ENCODE results near the gene FEV. TPM values are rescaled to one million over a fixed set of nuclear protein-coding genes. Genes with fewer than 3 reads are reported as not detected.

FEV gene
- polyA plus RNA-seq, 1 donor from 2014 or later: not detected

GRCh38 chr2:219018286-219018685 is 33.3 kb upstream of the FEV start:
- Histone ChIP-seq H3K36me3 (ENCODE audit: insufficient read depth, low read length) (no peaks in the 10 kb centered on the region), H3K9me3 (ENCODE audit: low read length) (no peaks in the 10 kb centered on the region), H2AFZ (ENCODE audit: low read depth, low read length) (no peak overlapping the region), H3K9me2 (ENCODE audit: insufficient read depth, low read length) (no peaks in the 10 kb centered on the region), H3K9ac (ENCODE audit: low read length) (no peak overlapping the region), H4K20me1 (ENCODE audit: insufficient read depth) (no peaks in the 10 kb centered on the region), H3K27me3 (ENCODE audit: insufficient read depth, low read depth, low read length) (peaks cover 5% of the 10 kb centered on the region), H3K4me2 (ENCODE audit: low read length) (no peak overlapping the region), H3K79me2 (replicated peaks; ENCODE audit: insufficient read depth, low read length) (no peaks in the 10 kb centered on the region), H3K27ac (ENCODE audit: low read length) (no peak overlapping the region), H3F3A (ENCODE audit: insufficient read depth, low read length, poor library complexity, severe bottlenecking) (no peaks in the 10 kb centered on the region), H3K4me3 (ENCODE audit: low read length) (no peak overlapping the region)
- TF ChIP-seq POLR2AphosphoS5 (IDR thresholded peaks at IDR 0.05) (no peak), CTCF (IDR thresholded peaks at IDR 0.05; ENCODE audit: poor library complexity, severe bottlenecking) (no peak), SMC3 (conservative IDR thresholded peaks at IDR 0.05; ENCODE audit: poor library complexity) (no peak), REST (IDR thresholded peaks at IDR 0.05; ENCODE audit: borderline replicate concordance) (no peak), EP300 (conservative IDR thresholded peaks at IDR 0.05; ENCODE audit: poor library complexity, severe bottlenecking) (no peak), TAF1 (IDR thresholded peaks at IDR 0.05; ENCODE audit: low read depth) (no peak), EZH2 (IDR thresholded peaks at IDR 0.05; ENCODE audit: borderline replicate concordance, insufficient read depth, low read length, poor library complexity, severe bottlenecking) (no peak), RAD21 (conservative IDR thresholded peaks at IDR 0.05) (no peak), MXI1 (conservative IDR thresholded peaks at IDR 0.05; ENCODE audit: poor library complexity, severe bottlenecking) (no peak)

GRCh38 chr2:219017201-219017931 is 32.4 kb upstream of the FEV start:
- no peak overlapping the region for H3K9ac ChIP-seq (ENCODE audit: low read length)
- H2AFZ ChIP-seq (ENCODE audit: low read depth, low read length): no peak overlapping the region
- TF ChIP-seq EP300 (conservative IDR thresholded peaks at IDR 0.05; ENCODE audit: poor library complexity, severe bottlenecking) (no peak), TAF1 (IDR thresholded peaks at IDR 0.05; ENCODE audit: low read depth) (no peak)
- peaks cover 6% of the 10 kb centered on the region for H3K27me3 ChIP-seq (ENCODE audit: insufficient read depth, low read depth, low read length)
- H3K4me3 ChIP-seq (ENCODE audit: low read length): no peak overlapping the region
- no peaks in the 10 kb centered on the region for H3F3A ChIP-seq (ENCODE audit: insufficient read depth, low read length, poor library complexity, severe bottlenecking)
- H3K4me2 ChIP-seq (ENCODE audit: low read length): no peak overlapping the region
- no peaks in the 10 kb centered on the region for H3K36me3 ChIP-seq (ENCODE audit: insufficient read depth, low read length)
- H3K9me2 ChIP-seq (ENCODE audit: insufficient read depth, low read length): no peaks in the 10 kb centered on the region
- H3K27ac ChIP-seq (ENCODE audit: low read length): no peak overlapping the region
- no peaks in the 10 kb centered on the region for H3K9me3 ChIP-seq (ENCODE audit: low read length)
- no peaks in the 10 kb centered on the region for H4K20me1 ChIP-seq (ENCODE audit: insufficient read depth)
- no peaks in the 10 kb centered on the region for H3K79me2 ChIP-seq (replicated peaks; ENCODE audit: insufficient read depth, low read length)
